HepG2 (cell line): ENCODE measurements around the gene ABHD3. TPM values are rescaled to one million over a fixed set of nuclear protein-coding genes. Genes with fewer than 3 reads are reported as not detected.

Source experiments
- AGO1 ChIP-seq: fragments of 200-400 bp; formaldehyde crosslinking; IDR thresholded peaks from 2 replicates; pipeline ENCODE4 v1.6.1; 2017; ENCODE audit warnings: mild to moderate bottlenecking, low read depth, low read length, moderate library complexity; ENCODE audit not compliant: poor library complexity, severe bottlenecking
- AGO2 ChIP-seq: fragments of 200-400 bp; formaldehyde crosslinking; optimal IDR thresholded peaks from 2 replicates; pipeline ENCODE3; 2017; ENCODE audit warnings: mild to moderate bottlenecking, low read depth, low read length, moderate library complexity
- BCL6 ChIP-seq: IDR thresholded peaks from 2 replicates; pipeline ENCODE4 v1.6.1; 2016; ENCODE audit warnings: missing genetic modification reagents, missing compliant biosample characterization
- BORCS8-MEF2B ChIP-seq: sonication (generic); formaldehyde crosslinking; IDR thresholded peaks from 2 replicates; pipeline ENCODE4 v1.8.0; 2022; ENCODE audit warnings: mild to moderate bottlenecking, missing genetic modification reagents
- FOXM1 ChIP-seq: sonication (generic); formaldehyde crosslinking; IDR thresholded peaks from 2 replicates; pipeline ENCODE4 v1.5.0; 2020; ENCODE audit warnings: missing genetic modification reagents
- HNF4A ChIP-seq: sonication (generic); formaldehyde crosslinking; IDR thresholded peaks from 2 replicates; pipeline ENCODE4 v1.4.0; 2020; ENCODE audit warnings: missing genetic modification reagents
- JUN ChIP-seq: sonication (generic); formaldehyde crosslinking; IDR thresholded peaks from 2 replicates; pipeline ENCODE4 v1.4.0; 2020; ENCODE audit warnings: mild to moderate bottlenecking, missing genetic modification reagents
- MBD4 ChIP-seq: IDR thresholded peaks from 2 replicates; pipeline ENCODE4 v1.6.1; 2012; ENCODE audit warnings: low read length, inconsistent platforms, borderline replicate concordance
- MLLT10 ChIP-seq: sonication (generic); formaldehyde crosslinking; IDR thresholded peaks from 2 replicates; pipeline ENCODE4 v1.4.0; 2020; ENCODE audit warnings: missing genetic modification reagents
- MYPOP ChIP-seq: sonication (generic); formaldehyde crosslinking; IDR thresholded peaks from 2 replicates; pipeline ENCODE4 v1.8.1; 2023; ENCODE audit warnings: mild to moderate bottlenecking, moderate library complexity, missing genetic modification reagents
- NCOR1 ChIP-seq: fragments of 200-600 bp; sonication (generic); IDR thresholded peaks from 2 replicates; pipeline ENCODE4 v1.7.0; 2017; ENCODE audit warnings: antibody characterized with exemption, low read length, borderline replicate concordance
- NFE2 ChIP-seq: sonication (generic); formaldehyde crosslinking; IDR thresholded peaks from 2 replicates; pipeline ENCODE4 v1.4.0; 2020; ENCODE audit warnings: missing genetic modification reagents
- NFIB ChIP-seq: sonication (generic); formaldehyde crosslinking; IDR thresholded peaks from 2 replicates; pipeline ENCODE4 v1.9.0; 2021; ENCODE audit warnings: missing genetic modification reagents, mild to moderate bottlenecking, borderline replicate concordance
- NFKBIZ ChIP-seq: IDR thresholded peaks from 2 replicates; pipeline ENCODE4 v1.6.1; 2018; ENCODE audit warnings: missing genetic modification reagents, missing compliant biosample characterization
- NR0B2 ChIP-seq: sonication (generic); formaldehyde crosslinking; IDR thresholded peaks from 2 replicates; pipeline ENCODE4 v1.4.0; 2020; ENCODE audit warnings: mild to moderate bottlenecking, missing genetic modification reagents
- PAX8 ChIP-seq: sonication (generic); formaldehyde crosslinking; IDR thresholded peaks from 2 replicates; pipeline ENCODE4 v1.8.0; 2022; ENCODE audit warnings: mild to moderate bottlenecking, missing genetic modification reagents, borderline replicate concordance
- PHF8 ChIP-seq: sonication (generic); formaldehyde crosslinking; IDR thresholded peaks from 2 replicates; pipeline ENCODE4 v1.5.0; 2020; ENCODE audit warnings: missing genetic modification reagents
- RAD21 ChIP-seq: fragments of 450-650 bp; formaldehyde crosslinking; IDR thresholded peaks from 2 replicates; pipeline ENCODE4 v1.5.0; 2020; ENCODE audit warnings: mild to moderate bottlenecking
- RBFOX2 ChIP-seq: fragments of 200-400 bp; formaldehyde crosslinking; IDR thresholded peaks from 2 replicates; pipeline ENCODE4 v1.6.1; 2017; ENCODE audit warnings: low read depth, mild to moderate bottlenecking, low read length
- RFXAP ChIP-seq: sonication (generic); formaldehyde crosslinking; IDR thresholded peaks from 2 replicates; pipeline ENCODE4 v1.4.0; 2020; ENCODE audit warnings: missing genetic modification reagents, borderline replicate concordance
- RXRA ChIP-seq: sonication (generic); formaldehyde crosslinking; IDR thresholded peaks from 2 replicates; pipeline ENCODE4 v1.5.1; 2020; ENCODE audit warnings: missing genetic modification reagents
- ZIK1 ChIP-seq: sonication (generic); formaldehyde crosslinking; IDR thresholded peaks from 2 replicates; pipeline ENCODE4 v1.5.0; 2020; ENCODE audit warnings: mild to moderate bottlenecking, low read depth, missing genetic modification reagents, borderline replicate concordance
- ZNF567 ChIP-seq: sonication (generic); formaldehyde crosslinking; IDR thresholded peaks from 2 replicates; pipeline ENCODE4 v1.8.1; 2023; ENCODE audit warnings: mild to moderate bottlenecking, missing genetic modification reagents, borderline replicate concordance
- ZNF709 ChIP-seq: sonication (generic); formaldehyde crosslinking; IDR thresholded peaks from 2 replicates; pipeline ENCODE4 v1.5.0; 2020; ENCODE audit warnings: mild to moderate bottlenecking, missing genetic modification reagents
- ZNF720 ChIP-seq: sonication (generic); formaldehyde crosslinking; IDR thresholded peaks from 2 replicates; pipeline ENCODE4 v1.4.0; 2020; ENCODE audit warnings: missing genetic modification reagents
- ZNF777 ChIP-seq: sonication (generic); formaldehyde crosslinking; IDR thresholded peaks from 2 replicates; pipeline ENCODE4 v1.4.0; 2020; ENCODE audit warnings: missing genetic modification reagents
- polyA plus RNA-seq, 8 experiments: library from polyadenylated mRNA; depleted of rRNA in 3 of 8; stranded (reverse) in 7 of 8; unstranded in 1 of 8; fragments of >200 nt; fragmentation: Illumina TruSeq in 4 of 8; extraction: Trizol in 4 of 8; gene quantifications; 2 replicates each; pipeline versions ENCODE4 v1.2.1 to v1.2.3, GENCODE V29; 2011 to 2016; ENCODE audit warnings: low read depth in 4 of 8, missing spikeins in 1 of 8, mixed read lengths in 1 of 8; ENCODE audit not compliant: insufficient read depth in 1 of 8
- total RNA-seq, 5 experiments: library from RNA; depleted of rRNA; stranded (reverse); fragments of >200 nt; fragmentation: Illumina TruSeq; extraction: Trizol; gene quantifications; 2 replicates each; pipeline ENCODE4 v1.2.3, GENCODE V29; 2016; ENCODE audit warnings: low read depth in 1 of 5
- TF ChIP-seq, protein P1 (sequence below): sonication (generic); formaldehyde crosslinking; IDR thresholded peaks from 2 replicates; pipeline ENCODE4; 2020; ENCODE audit warnings: missing genetic modification reagents, mild to moderate bottlenecking, borderline replicate concordance

Gene ABHD3
- total and polyA plus RNA-seq, 2 of the 13 experiments (the other 11 are each of a cell fraction or from before 2014, with no cell fraction given): 32.1 to 40.2 TPM

DNA sequence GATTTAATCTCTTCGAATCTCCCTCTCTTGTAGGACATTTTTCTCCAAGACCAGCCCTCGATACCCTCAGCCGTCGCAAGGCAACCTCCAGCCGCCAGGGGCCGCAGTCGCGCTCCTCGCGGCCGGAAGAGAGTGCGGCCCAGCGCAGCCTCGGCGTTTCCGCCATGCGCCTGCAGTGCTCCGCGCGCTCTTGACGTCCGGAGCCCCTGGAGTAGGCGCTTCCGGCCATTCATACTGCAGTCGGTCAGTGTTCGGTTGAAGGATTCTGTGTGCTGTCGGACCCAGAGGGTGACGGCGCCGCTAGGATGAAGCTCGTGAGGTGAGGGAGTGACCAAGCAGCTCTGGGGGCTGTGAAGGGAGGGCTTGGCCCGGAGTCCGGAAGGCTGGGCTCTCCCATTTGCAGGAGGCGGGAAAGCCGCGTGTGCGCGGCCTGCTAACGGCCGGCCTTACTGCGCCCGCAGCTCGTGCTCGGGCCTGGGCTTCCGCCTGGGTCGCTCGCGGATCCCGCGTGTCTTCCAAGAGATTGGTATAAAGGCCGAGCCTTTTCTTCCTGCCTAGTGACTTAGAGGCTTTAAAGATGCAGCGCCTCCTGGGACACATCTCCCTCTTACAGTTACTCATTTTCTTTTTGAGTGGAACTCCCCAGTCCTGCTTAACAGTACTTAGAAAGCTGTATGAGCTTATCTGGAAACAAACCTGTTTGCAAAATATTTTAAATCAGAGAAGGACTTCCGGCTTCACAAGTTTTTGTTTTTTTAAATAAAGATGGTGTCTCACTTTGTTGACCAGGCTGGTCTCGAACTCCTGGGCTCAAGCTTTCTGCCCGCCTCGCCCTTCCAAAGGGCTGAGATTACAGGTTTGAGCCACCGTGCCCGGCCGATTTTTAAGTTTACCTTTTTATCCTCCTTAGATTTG is 92.2 kb downstream of the ABHD3 start, which contains the start of gene SNRPD1 (continued):
- TF ChIP-seq PAX8 (CRISPR knock-in tag): peak; percentile 86; the same call in 1 of the 2 replicates
- peak; percentile 72 for TF ChIP-seq RXRA (CRISPR knock-in tag)
- TF ChIP-seq ZIK1 (CRISPR knock-in tag): peak; percentile 93
- 0 out of 2 replicates have a peak, but pooled peaks have one; percentile 17 for TF ChIP-seq NCOR1
- peak; percentile 94 for TF ChIP-seq ZNF567 (CRISPR knock-in tag)
- TF ChIP-seq, protein P1, sequence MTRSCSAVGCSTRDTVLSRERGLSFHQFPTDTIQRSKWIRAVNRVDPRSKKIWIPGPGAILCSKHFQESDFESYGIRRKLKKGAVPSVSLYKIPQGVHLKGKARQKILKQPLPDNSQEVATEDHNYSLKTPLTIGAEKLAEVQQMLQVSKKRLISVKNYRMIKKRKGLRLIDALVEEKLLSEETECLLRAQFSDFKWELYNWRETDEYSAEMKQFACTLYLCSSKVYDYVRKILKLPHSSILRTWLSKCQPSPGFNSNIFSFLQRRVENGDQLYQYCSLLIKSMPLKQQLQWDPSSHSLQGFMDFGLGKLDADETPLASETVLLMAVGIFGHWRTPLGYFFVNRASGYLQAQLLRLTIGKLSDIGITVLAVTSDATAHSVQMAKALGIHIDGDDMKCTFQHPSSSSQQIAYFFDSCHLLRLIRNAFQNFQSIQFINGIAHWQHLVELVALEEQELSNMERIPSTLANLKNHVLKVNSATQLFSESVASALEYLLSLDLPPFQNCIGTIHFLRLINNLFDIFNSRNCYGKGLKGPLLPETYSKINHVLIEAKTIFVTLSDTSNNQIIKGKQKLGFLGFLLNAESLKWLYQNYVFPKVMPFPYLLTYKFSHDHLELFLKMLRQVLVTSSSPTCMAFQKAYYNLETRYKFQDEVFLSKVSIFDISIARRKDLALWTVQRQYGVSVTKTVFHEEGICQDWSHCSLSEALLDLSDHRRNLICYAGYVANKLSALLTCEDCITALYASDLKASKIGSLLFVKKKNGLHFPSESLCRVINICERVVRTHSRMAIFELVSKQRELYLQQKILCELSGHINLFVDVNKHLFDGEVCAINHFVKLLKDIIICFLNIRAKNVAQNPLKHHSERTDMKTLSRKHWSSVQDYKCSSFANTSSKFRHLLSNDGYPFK (CRISPR knock-in tag): peak; percentile 97
- no peak for TF ChIP-seq MBD4
- 0 out of 2 replicates have a peak, but pooled peaks have one; percentile 82 for TF ChIP-seq NFKBIZ
- TF ChIP-seq AGO2: peak; percentile 91
- peak; percentile 92 for TF ChIP-seq BORCS8-MEF2B (CRISPR knock-in tag)
- no peak for TF ChIP-seq FOXM1 (CRISPR knock-in tag)
- peak; percentile 60 for TF ChIP-seq BCL6 (CRISPR knock-in tag)
- TF ChIP-seq RBFOX2: peak; percentile 95
- peak; percentile 47 for TF ChIP-seq HNF4A (CRISPR knock-in tag)
- TF ChIP-seq NFIB (CRISPR knock-in tag): no peak
- TF ChIP-seq ZNF777 (CRISPR knock-in tag): peak; percentile 94
- TF ChIP-seq MYPOP (CRISPR knock-in tag): peak; percentile 90
- TF ChIP-seq JUN (CRISPR knock-in tag): no peak
- TF ChIP-seq AGO1: peak; percentile 26
- no peak for TF ChIP-seq NFE2
- TF ChIP-seq PHF8: peak; percentile 98
- peak; percentile 64 for TF ChIP-seq RAD21 (CRISPR knock-in tag)
- TF ChIP-seq MLLT10 (CRISPR knock-in tag): 0 out of 2 replicates have a peak, but pooled peaks have one; percentile 36
- peak; percentile 87; the same call in 1 of the 2 replicates for TF ChIP-seq ZNF709 (CRISPR knock-in tag)
- TF ChIP-seq ZNF720 (CRISPR knock-in tag): no peak
- TF ChIP-seq RFXAP: peak; percentile 76; the same call in 1 of the 2 replicates
- TF ChIP-seq NR0B2 (CRISPR knock-in tag): peak; percentile 96; the same call in 1 of the 2 replicates
